Testis (tissue), 3 donors: ENCODE results near the gene PPP1R3D. TPM values are rescaled to one million over a fixed set of nuclear protein-coding genes. Genes with fewer than 3 reads are reported as not detected.
A peak's percentile ranks its signal among the peaks of the same experiment; 100 is the strongest.
"Not testable (repeated sequence)": the region's sequence is repeated elsewhere in the genome, so short reads cannot be mapped to it uniquely, and the experiment has no call there.

Source experiments
- DNase-seq: peaks from one replicate; pipeline ENCODE4 v3.0.0-alpha.2; 2019
- H3K27ac ChIP-seq, 2 donors: fragments of 200-600 bp; sonication (generic); one replicate each; pipeline ENCODE4 v1.5.1; 2019
- H3K27me3 ChIP-seq: fragments of 200-600 bp; sonication (generic); one replicate; pipeline ENCODE4 v1.5.1; 2019
- H3K36me3 ChIP-seq: fragments of 200-600 bp; sonication (generic); one replicate; pipeline ENCODE4 v1.5.1; 2017; ENCODE audit warnings: low read depth; ENCODE audit errors: missing control alignments
- H3K4me1 ChIP-seq: fragments of 200-600 bp; sonication (generic); one replicate; pipeline ENCODE4 v1.5.1; 2019
- H3K4me3 ChIP-seq, 2 donors: fragments of 200-600 bp; sonication (generic); one replicate each; pipeline ENCODE4 v1.5.1; 2017 to 2019
- H3K9me3 ChIP-seq: fragments of 200-600 bp; sonication (generic); one replicate; pipeline ENCODE4 v1.5.1; 2017
- CTCF ChIP-seq, 3 experiments: fragments of 450-650 bp in 2 of 3; fragments of 200-600 bp in 1 of 3; sonication (generic) in 1 of 3; IDR thresholded peaks; one replicate each; pipeline ENCODE4 v1.5.1; 2016 to 2019; ENCODE audit warnings: antibody characterized with exemption in 3 of 3, mild to moderate bottlenecking in 2 of 3, moderate library complexity in 1 of 3
- POLR2A ChIP-seq: fragments of 450-650 bp; IDR thresholded peaks from one replicate; pipeline ENCODE4 v1.6.1; 2017; ENCODE audit warnings: antibody characterized with exemption, mild to moderate bottlenecking, moderate library complexity
- WGBS, 2 donors: methylation state at CpG; one replicate each; pipeline ENCODE4 v1.1.5; 2018; 5-methylcytosine and 5-hydroxymethylcytosine counted together
- intact Hi-C: fragments of 100-400 bp; cut with DNase I; formaldehyde crosslinking; loops from one replicate; pipeline ENCODE4 v1.15.1; 2023; ENCODE audit warnings: low total_unique reads
- polyA plus RNA-seq: library from polyadenylated mRNA; stranded (reverse); fragments of 350-450 nt; fragmentation: Illumina TruSeq; extraction: RNeasy Lipid Tissue Mini Kit (QIAGEN cat#74804); gene quantifications from one replicate; pipeline ENCODE4 v1.2.3, GENCODE V29; 2014; ENCODE audit warnings: low read depth, low replicate concordance; ENCODE audit not compliant: insufficient read depth
- total RNA-seq, 2 donors: library from RNA; depleted of rRNA; stranded (reverse); fragments of >200 nt; gene quantifications; one replicate each; pipeline ENCODE4 v1.2.3, GENCODE V29; 2016

PPP1R3D gene
- total and polyA plus RNA-seq, 3 donors from 2014 or later, result 4.7 to 9.4 (median 8.2) TPM

DNA sequence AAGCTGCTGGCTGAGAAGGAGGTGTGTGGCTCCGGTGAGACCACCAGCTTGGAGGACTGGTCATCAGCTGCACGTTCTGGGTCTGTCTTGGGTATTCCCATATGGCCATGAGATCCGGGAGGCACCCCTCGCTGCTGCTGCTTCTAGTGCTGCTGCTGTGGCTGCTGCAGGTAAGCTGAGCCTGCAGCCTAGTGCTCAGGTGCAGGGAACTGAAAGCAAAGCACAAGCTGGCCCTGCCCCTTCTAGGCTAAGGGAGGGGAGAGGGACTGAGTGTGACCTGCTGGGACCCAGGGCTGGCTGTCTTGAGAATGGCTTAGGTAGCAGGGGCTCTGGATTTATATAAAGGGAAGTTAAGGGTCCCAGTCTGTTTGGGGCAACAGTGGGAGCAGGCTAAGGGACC is 18.5 kb upstream of the PPP1R3D start:
- Histone ChIP-seq H3K4me1 (no peaks in the 10 kb centered on the region), H3K36me3 (no peaks in the 10 kb centered on the region), H3K4me3 (no peak overlapping the region), H3K9me3 (no peaks in the 10 kb centered on the region), H3K27me3 (no peaks in the 10 kb centered on the region), H3K27ac (no peak overlapping the region)
- no peak for TF ChIP-seq CTCF (IDR thresholded peaks at IDR 0.05)
- no peak for TF ChIP-seq POLR2A
- no peak for DNase-seq
- intact Hi-C loops, result no loop called here
- 82 to 92% methylated on average over 2 to 4 of the region's 4 CpGs for WGBS, 2 donors

- intact Hi-C loops, result no loop called here
- H3K9me3 ChIP-seq, result no peaks in the 10 kb centered on the region
- DNase-seq, result no peak
- no peak within 1 kb of the TSS for H3K4me3 ChIP-seq
- no peak for TF ChIP-seq POLR2A
- no peak for TF ChIP-seq CTCF (IDR thresholded peaks at IDR 0.05)
- no peaks in the 10 kb centered on the region for H3K4me1 ChIP-seq
- no peak within 1 kb of the TSS for H3K27ac ChIP-seq
- 89 to 91% methylated on average over 5 of the region's 5 CpGs for WGBS, 2 donors
- H3K36me3 ChIP-seq, result no peaks in the 10 kb centered on the region
- H3K27me3 ChIP-seq, result no peaks in the 10 kb centered on the region
Observed at GRCh38 chr20:59958123-59958522, 18.0 kb upstream of the PPP1R3D start, which contains the start of gene CDH26. TSS of gene CDH26 (plus strand) at chr20:59958423. CDS start at chr20:59958727, 304 bp downstream.

- DNase-seq, result not testable (repeated sequence)
Observed at GRCh38 chr20:59957568-59957967, 17.5 kb upstream of the PPP1R3D start.

DNA sequence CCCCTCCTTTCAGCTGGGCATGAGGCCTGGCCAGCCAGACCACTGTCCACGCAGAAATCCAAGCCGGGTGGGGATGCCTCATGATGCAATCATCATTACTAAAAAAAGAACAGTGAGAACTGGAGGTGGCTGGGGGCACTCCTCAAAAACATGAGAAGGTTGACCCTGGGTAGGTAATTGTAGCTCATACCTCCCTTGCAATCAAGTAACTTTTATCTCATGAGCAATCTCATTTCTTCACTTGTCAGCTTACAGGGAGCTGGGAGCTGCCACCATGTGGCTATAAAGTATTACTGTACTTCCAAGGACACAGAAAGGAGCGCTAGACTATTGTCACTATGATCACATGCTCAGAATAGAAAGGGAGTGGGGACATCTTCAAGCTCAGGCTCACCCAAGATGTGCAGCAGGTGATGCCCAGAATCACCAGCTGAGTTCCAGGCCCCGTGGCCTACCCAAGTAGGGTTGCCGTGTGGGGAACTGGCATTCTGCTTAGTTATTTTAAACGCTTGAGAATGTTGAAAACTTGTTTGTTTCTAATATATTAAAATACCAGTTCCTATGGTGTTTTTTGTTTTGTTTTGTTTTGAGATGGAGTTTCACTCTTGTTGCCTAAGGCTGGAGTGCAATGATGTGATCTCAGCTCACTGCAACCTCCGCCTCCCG is 15.2 kb upstream of the PPP1R3D start:
- no peaks in the 10 kb centered on the region for H3K4me1 ChIP-seq
- H3K27ac ChIP-seq, result no peak overlapping the region
- DNase-seq, result no peak
- no peak for TF ChIP-seq POLR2A
- peak in 1 of 3 experiments; percentile 19 for TF ChIP-seq CTCF (IDR thresholded peaks at IDR 0.05)
- H3K9me3 ChIP-seq, result no peaks in the 10 kb centered on the region
- WGBS, 2 donors, result 85 to 87% methylated on average over 8 of the region's 8 CpGs
- intact Hi-C loops, result no loop called here
- H3K27me3 ChIP-seq, result no peaks in the 10 kb centered on the region
- no peak overlapping the region for H3K4me3 ChIP-seq
- no peaks in the 10 kb centered on the region for H3K36me3 ChIP-seq

More at GRCh38 chr20:59957568-59957967, 17.5 kb upstream of the PPP1R3D start:
- H3K4me1 ChIP-seq, intact Hi-C loops, H3K9me3 ChIP-seq, H3K27ac ChIP-seq, H3K36me3 ChIP-seq, H3K4me3 ChIP-seq, H3K27me3 ChIP-seq: not testable (repeated sequence)

GRCh38 chr20:59954718-59955117 is 14.6 kb upstream of the PPP1R3D start:
- Histone ChIP-seq H3K27ac (no peak overlapping the region), H3K4me1 (no peaks in the 10 kb centered on the region), H3K4me3 (no peak overlapping the region), H3K36me3 (no peaks in the 10 kb centered on the region), H3K27me3 (no peaks in the 10 kb centered on the region), H3K9me3 (no peaks in the 10 kb centered on the region)
- TF ChIP-seq POLR2A, result no peak
- TF ChIP-seq CTCF (IDR thresholded peaks at IDR 0.05), result no peak
- intact Hi-C loops, result no loop called here
- no peak for DNase-seq
- WGBS, 2 donors, result 90 to 97% methylated on average over 4 of the region's 4 CpGs
